Measurements from ENCODE around the gene CDC73. TPM values are rescaled to one million over a fixed set of nuclear protein-coding genes. Genes with fewer than 3 reads are reported as not detected.
"Not testable (repeated sequence)": the region's sequence is repeated elsewhere in the genome, so short reads cannot be mapped to it uniquely, and the experiment has no call there.

The CDC73 gene
- total and polyA plus RNA-seq, 2 donors (not counting 1 experiment from before 2014, with no cell fraction given): 18.7 to 69.8 TPM

GRCh38 chr1:193187114-193187513 is 65.3 kb downstream of the CDC73 start:
- TF ChIP-seq EZH2 (IDR thresholded peaks at IDR 0.05; ENCODE audit: low read length, missing control alignments): no peak
- no peak for TF ChIP-seq CTCF (conservative IDR thresholded peaks at IDR 0.05 in 1 of 2, IDR thresholded peaks at IDR 0.05 in 1 of 2; ENCODE audit: low read depth in 1 of 2, low read length in 2 of 2)
- peak overlapping the region; percentile 39 for H3K4me2 ChIP-seq (ENCODE audit: extremely low read depth, insufficient read depth, low read length)
- no peaks in the 10 kb centered on the region for H3K4me1 ChIP-seq (ENCODE audit: control insufficient read depth, extremely low read depth, insufficient read depth, low read length)
- H4K20me1 ChIP-seq (ENCODE audit: control insufficient read depth, extremely low read depth, insufficient read depth, low read length): no peaks in the 10 kb centered on the region
- H3K9me3 ChIP-seq (ENCODE audit: control insufficient read depth, insufficient read depth, low read depth, low read length): no peaks in the 10 kb centered on the region
- H3K79me2 ChIP-seq (ENCODE audit: control insufficient read depth, insufficient read depth, low read length): peaks cover 58% of the 10 kb centered on the region
- DNase-seq (ENCODE audit: low read depth in 2 of 2): peak in 1 of 2 donors; percentile 15
- no peak overlapping the region for H3K4me3 ChIP-seq (replicated peaks in 1 of 4; ENCODE audit: control extremely low read depth in 1 of 4, insufficient read depth in 1 of 4, low read depth in 3 of 4, low read length in 4 of 4)
- H2AFZ ChIP-seq (ENCODE audit: low read length): no peak overlapping the region
- no peaks in the 10 kb centered on the region for H3K36me3 ChIP-seq (ENCODE audit: control insufficient read depth, insufficient read depth, low read length)
- no peak overlapping the region for H3K9ac ChIP-seq (ENCODE audit: insufficient read depth, low read length)
- H3K27ac ChIP-seq (ENCODE audit: insufficient read depth, low read length): no peak overlapping the region
- H3K27me3 ChIP-seq (ENCODE audit: control insufficient read depth, insufficient read depth, low read length): no peaks in the 10 kb centered on the region

- not testable (repeated sequence) for H2AFZ ChIP-seq (ENCODE audit: low read length); DNase-seq (ENCODE audit: low read depth in 2 of 2); H3K9me3 ChIP-seq (ENCODE audit: control insufficient read depth, insufficient read depth, low read depth, low read length); H4K20me1 ChIP-seq (ENCODE audit: control insufficient read depth, extremely low read depth, insufficient read depth, low read length); H3K36me3 ChIP-seq (ENCODE audit: control insufficient read depth, insufficient read depth, low read length); H3K4me2 ChIP-seq (ENCODE audit: extremely low read depth, insufficient read depth, low read length); H3K4me3 ChIP-seq (replicated peaks in 1 of 4; ENCODE audit: control extremely low read depth in 1 of 4, insufficient read depth in 1 of 4, low read depth in 3 of 4, low read length in 4 of 4); H3K4me1 ChIP-seq (ENCODE audit: control insufficient read depth, extremely low read depth, insufficient read depth, low read length); H3K27ac ChIP-seq (ENCODE audit: insufficient read depth, low read length); H3K9ac ChIP-seq (ENCODE audit: insufficient read depth, low read length); H3K27me3 ChIP-seq (ENCODE audit: control insufficient read depth, insufficient read depth, low read length)
- peaks cover 56% of the 10 kb centered on the region for H3K79me2 ChIP-seq (ENCODE audit: control insufficient read depth, insufficient read depth, low read length)
These were observed 67.1 kb downstream of the CDC73 start for GRCh38 chr1:193188915-193189314.

- Histone ChIP-seq H3K4me1 (ENCODE audit: control insufficient read depth, extremely low read depth, insufficient read depth, low read length) (no peaks in the 10 kb centered on the region), H3K27ac (ENCODE audit: insufficient read depth, low read length) (no peak overlapping the region), H3K79me2 (ENCODE audit: control insufficient read depth, insufficient read depth, low read length) (peaks cover 53% of the 10 kb centered on the region), H2AFZ (ENCODE audit: low read length) (no peak overlapping the region), H3K9me3 (ENCODE audit: control insufficient read depth, insufficient read depth, low read depth, low read length) (no peaks in the 10 kb centered on the region), H3K4me3 (replicated peaks in 1 of 4; ENCODE audit: control extremely low read depth in 1 of 4, insufficient read depth in 1 of 4, low read depth in 3 of 4, low read length in 4 of 4) (no peak overlapping the region), H3K4me2 (ENCODE audit: extremely low read depth, insufficient read depth, low read length) (no peak overlapping the region), H4K20me1 (ENCODE audit: control insufficient read depth, extremely low read depth, insufficient read depth, low read length) (no peaks in the 10 kb centered on the region), H3K9ac (ENCODE audit: insufficient read depth, low read length) (no peak overlapping the region), H3K36me3 (ENCODE audit: control insufficient read depth, insufficient read depth, low read length) (no peaks in the 10 kb centered on the region), H3K27me3 (ENCODE audit: control insufficient read depth, insufficient read depth, low read length) (no peaks in the 10 kb centered on the region)
- DNase-seq (ENCODE audit: low read depth in 2 of 2): no peak
- no peak for TF ChIP-seq EZH2 (IDR thresholded peaks at IDR 0.05; ENCODE audit: low read length, missing control alignments)
- TF ChIP-seq CTCF (conservative IDR thresholded peaks at IDR 0.05 in 1 of 2, IDR thresholded peaks at IDR 0.05 in 1 of 2; ENCODE audit: low read depth in 1 of 2, low read length in 2 of 2): no peak
These were observed 67.7 kb downstream of the CDC73 start for GRCh38 chr1:193189442-193190095.
